ENCODE measurements around the gene PURA.

DNA sequence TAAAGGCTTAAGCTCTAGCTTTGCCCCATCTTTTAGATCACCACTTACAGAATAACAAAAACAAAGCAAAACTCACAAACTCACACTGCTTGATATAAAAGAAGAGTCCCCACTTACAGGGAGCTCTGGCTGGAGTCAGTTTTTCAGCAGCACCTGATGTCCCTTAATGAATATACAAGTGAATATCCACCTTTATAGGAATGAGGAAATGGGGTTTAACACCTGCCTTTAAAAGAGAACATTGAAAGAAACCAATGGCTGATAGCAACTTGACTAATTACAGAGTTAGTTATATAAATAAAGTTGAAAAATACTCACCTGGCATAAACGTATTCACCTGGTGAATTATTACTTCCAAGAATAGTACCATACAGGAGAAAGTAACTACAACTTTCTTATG is 20.7 kb upstream of the PURA start:
- TF ChIP-seq POLR2A (IDR thresholded peaks at IDR 0.05) (no peak), POLR2AphosphoS5 (IDR thresholded peaks at IDR 0.05) (no peak), EP300 (IDR thresholded peaks at IDR 0.05; ENCODE audit: low read depth) (no peak)
- TF ChIP-seq, protein P1, sequence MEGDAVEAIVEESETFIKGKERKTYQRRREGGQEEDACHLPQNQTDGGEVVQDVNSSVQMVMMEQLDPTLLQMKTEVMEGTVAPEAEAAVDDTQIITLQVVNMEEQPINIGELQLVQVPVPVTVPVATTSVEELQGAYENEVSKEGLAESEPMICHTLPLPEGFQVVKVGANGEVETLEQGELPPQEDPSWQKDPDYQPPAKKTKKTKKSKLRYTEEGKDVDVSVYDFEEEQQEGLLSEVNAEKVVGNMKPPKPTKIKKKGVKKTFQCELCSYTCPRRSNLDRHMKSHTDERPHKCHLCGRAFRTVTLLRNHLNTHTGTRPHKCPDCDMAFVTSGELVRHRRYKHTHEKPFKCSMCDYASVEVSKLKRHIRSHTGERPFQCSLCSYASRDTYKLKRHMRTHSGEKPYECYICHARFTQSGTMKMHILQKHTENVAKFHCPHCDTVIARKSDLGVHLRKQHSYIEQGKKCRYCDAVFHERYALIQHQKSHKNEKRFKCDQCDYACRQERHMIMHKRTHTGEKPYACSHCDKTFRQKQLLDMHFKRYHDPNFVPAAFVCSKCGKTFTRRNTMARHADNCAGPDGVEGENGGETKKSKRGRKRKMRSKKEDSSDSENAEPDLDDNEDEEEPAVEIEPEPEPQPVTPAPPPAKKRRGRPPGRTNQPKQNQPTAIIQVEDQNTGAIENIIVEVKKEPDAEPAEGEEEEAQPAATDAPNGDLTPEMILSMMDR (IDR thresholded peaks at IDR 0.05), result no peak

All from transverse colon (tissue), 4 donors.